Stimulated activated CD8-positive, alpha-beta memory T cell treated with anti-CD3 and anti-CD28 coated beads, Interleukin-7, amount 100 ng/mL, for 1 hour (primary cell): ENCODE measurements around the gene GALNS.
A peak's percentile ranks its signal among the peaks of the same experiment; 100 is the strongest.
"Not testable (repeated sequence)": the region's sequence is repeated elsewhere in the genome, so short reads cannot be mapped to it uniquely, and the experiment has no call there.

Experiments used
- DNase-seq, 2 donors: peaks; one replicate each; pipeline ENCODE4 v3.0.0-alpha.2; 2020; ENCODE audit warnings: low read depth in 2 of 2

GALNS gene

GRCh38 chr16:88804552-88805339 lies 52.0 kb downstream of the GALNS start:
- DNase-seq, result no peak

GRCh38 chr16:88804173-88804551 lies 52.6 kb downstream of the GALNS start:
- no peak for DNase-seq

GRCh38 chr16:88803264-88803987 lies 53.3 kb downstream of the GALNS start, which contains the start of gene CDT1:
TSS of gene CDT1 (plus strand) at chr16:88803789. CDS start at chr16:88803832, 43 bp downstream.
- DNase-seq, result peak; percentile 75 to 77

- DNase-seq, result no peak
Measured at GRCh38 chr16:88800277-88800592, 56.5 kb downstream of the GALNS start.

- no peak for DNase-seq
Measured at GRCh38 chr16:88799569-88800276, 57.0 kb downstream of the GALNS start.

GRCh38 chr16:88798772-88799455 lies 57.8 kb downstream of the GALNS start:
- DNase-seq, result no peak

- DNase-seq, result no peak
Measured at GRCh38 chr16:88798073-88798472, 58.7 kb downstream of the GALNS start.

- no peak for DNase-seq
Measured at GRCh38 chr16:88796278-88796677, 60.5 kb downstream of the GALNS start.

GRCh38 chr16:88793251-88793954 lies 63.3 kb downstream of the GALNS start:
- DNase-seq, result no peak

GRCh38 chr16:88792668-88793250 lies 64.0 kb downstream of the GALNS start:
- DNase-seq, result no peak

- no peak for DNase-seq
Measured at GRCh38 chr16:88792078-88792550, 64.6 kb downstream of the GALNS start.

- no peak for DNase-seq
Measured at GRCh38 chr16:88790312-88791211, 66.2 kb downstream of the GALNS start.

- no peak for DNase-seq
Measured at GRCh38 chr16:88789594-88789993, 67.2 kb downstream of the GALNS start.

GRCh38 chr16:88788749-88789148 lies 68.0 kb downstream of the GALNS start:
- DNase-seq, result not testable (repeated sequence)

- no peak for DNase-seq
Measured at GRCh38 chr16:88787579-88788314, 69.0 kb downstream of the GALNS start.

- peak; percentile 64 to 77 for DNase-seq
Measured at GRCh38 chr16:88785106-88785924, 71.4 kb downstream of the GALNS start, which contains the start of gene PIEZO1. TSS of gene PIEZO1 (minus strand) at chr16:88785220. CDS start at chr16:88784964, 256 bp downstream.

- DNase-seq, result no peak
Measured at GRCh38 chr16:88784856-88785105, 72.0 kb downstream of the GALNS start.

- no peak for DNase-seq
Measured at GRCh38 chr16:88784074-88784855, 72.5 kb downstream of the GALNS start.
